Measurements from ENCODE around the gene MANBA.

Gene MANBA

GRCh38 chr4:102640669-102641068 lies 120.1 kb downstream of the MANBA start:
- no peak for TF ChIP-seq CTCF (IDR thresholded peaks at IDR 0.05)

- TF ChIP-seq CTCF (IDR thresholded peaks at IDR 0.05) = no peak
Observed at GRCh38 chr4:102639598-102639997, 121.2 kb downstream of the MANBA start.

- no peak for TF ChIP-seq CTCF (IDR thresholded peaks at IDR 0.05)
Observed at GRCh38 chr4:102638621-102639020, 122.1 kb downstream of the MANBA start.

GRCh38 chr4:102637391-102637790 lies 123.4 kb downstream of the MANBA start:
- TF ChIP-seq CTCF (IDR thresholded peaks at IDR 0.05) = no peak

GRCh38 chr4:102633100-102633499 lies 127.7 kb downstream of the MANBA start:
- no peak for TF ChIP-seq CTCF (IDR thresholded peaks at IDR 0.05)

- TF ChIP-seq CTCF (IDR thresholded peaks at IDR 0.05) = no peak
Observed at GRCh38 chr4:102632241-102633065, 128.3 kb downstream of the MANBA start.

GRCh38 chr4:102631616-102632015 lies 129.2 kb downstream of the MANBA start:
- TF ChIP-seq CTCF (IDR thresholded peaks at IDR 0.05) = no peak

Measured in LNCAP (cell line).